ENCODE measurements around the gene CNTNAP2.

DNA sequence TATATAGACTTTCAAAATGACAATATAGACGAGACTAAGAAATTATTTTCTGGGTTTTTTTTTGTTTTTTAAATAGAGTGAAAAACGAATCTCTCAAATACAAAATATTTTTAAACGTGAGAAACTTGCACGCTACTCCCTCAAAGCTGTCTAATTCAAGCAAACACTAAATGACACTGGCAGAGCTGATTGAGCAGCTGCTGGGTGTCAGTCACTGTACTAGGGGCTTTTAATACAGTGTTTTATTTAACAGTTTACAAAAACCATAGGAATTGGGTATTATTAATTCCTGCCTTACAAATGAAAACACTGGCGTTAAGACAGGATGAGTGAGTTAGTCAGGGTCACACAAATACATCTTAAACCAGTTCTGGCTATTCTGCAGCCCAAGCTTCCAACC, 1264.3 kb downstream of the CNTNAP2 start:
- TF ChIP-seq CTCF (IDR thresholded peaks at IDR 0.05) (no peak), POLR2AphosphoS5 (IDR thresholded peaks at IDR 0.05; ENCODE audit: low read depth, low read length) (no peak)
